Measurements from ENCODE around the gene AUTS2. TPM values are rescaled to one million over a fixed set of nuclear protein-coding genes. Genes with fewer than 3 reads are reported as not detected.

AUTS2 gene
- polyA plus RNA-seq, 3 donors: 0.08 to 0.35 TPM; not detected in 1

GRCh38 chr7:70035955-70036354, 437.7 kb downstream of the AUTS2 start:
- Histone ChIP-seq H3K9ac (ENCODE audit: insufficient read depth, low read length, poor library complexity, severe bottlenecking) (no peak overlapping the region), H3K9me3 (replicated peaks in 1 of 2; ENCODE audit: control insufficient read depth in 1 of 2, insufficient read depth in 1 of 2, low read length in 2 of 2) (no peaks in the 10 kb centered on the region), H2AFZ (ENCODE audit: insufficient read depth, low read depth, low read length, poor library complexity, severe bottlenecking) (no peak overlapping the region), H3K4me3 (replicated peaks in 1 of 3; ENCODE audit: low read depth in 2 of 3, low read length in 3 of 3) (no peak overlapping the region), H4K20me1 (ENCODE audit: insufficient read depth, low read length) (no peaks in the 10 kb centered on the region), H3K36me3 (replicated peaks in 1 of 2; ENCODE audit: control insufficient read depth in 1 of 2, insufficient read depth in 2 of 2, low read length in 2 of 2) (no peaks in the 10 kb centered on the region), H3K4me2 (replicated peaks; ENCODE audit: extremely low read depth, low read length, poor library complexity, severe bottlenecking) (no peak overlapping the region), H3K4me1 (ENCODE audit: control insufficient read depth in 1 of 2, insufficient read depth in 2 of 2, low read length in 2 of 2) (no peaks in the 10 kb centered on the region), H3K27me3 (ENCODE audit: control insufficient read depth in 2 of 2, insufficient read depth in 2 of 2, low read length in 2 of 2) (no peaks in the 10 kb centered on the region), H3K79me2 (ENCODE audit: insufficient read depth, low read length) (no peaks in the 10 kb centered on the region), H3K27ac (ENCODE audit: low read depth in 1 of 2, low read length in 2 of 2) (no peak overlapping the region)
- Mint-ChIP-seq H3K27ac (no peak overlapping the region), H3K4me1 (peaks cover 4% of the 10 kb centered on the region), H3K9me3 (peaks cover 0 to 1% (median 0%) of the 10 kb centered on the region in 7 donors), H3K27me3 (ENCODE audit: low read depth in 3 of 3) (peaks cover 0 to 1% (median 0%) of the 10 kb centered on the region in 3 donors), H3K4me3 (no peak overlapping the region), H3K36me3 (no peaks in the 10 kb centered on the region)
- DNase-seq: no peak
- WGBS (ENCODE audit: insufficient coverage): 96% methylated on average over 4 of the region's 6 CpGs
- intact Hi-C loops (cut with micrococcal nuclease): no loop called here
- no peak for TF ChIP-seq CTCF (IDR thresholded peaks at IDR 0.05)

DNA sequence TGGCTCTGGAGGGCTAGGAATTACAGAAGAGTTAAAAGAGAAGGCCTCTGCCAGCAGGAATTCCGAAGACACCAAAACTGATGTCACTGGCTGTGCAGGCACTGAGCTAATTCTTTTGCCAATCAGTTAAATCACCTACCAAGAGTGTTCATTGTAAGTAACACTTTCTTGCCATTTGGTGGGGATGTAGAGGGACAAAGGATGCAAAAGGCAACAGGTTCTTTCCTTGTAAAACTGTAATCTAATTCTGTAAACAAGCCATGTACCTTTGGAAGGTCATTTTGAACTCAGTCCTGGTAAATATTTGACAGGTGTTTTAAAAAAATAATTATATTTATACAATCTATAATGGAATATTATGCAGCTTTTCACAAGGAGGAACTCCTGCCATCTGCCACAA, 438.4 kb downstream of the AUTS2 start:
- Mint-ChIP-seq H3K27ac (no peak overlapping the region), H3K4me3 (no peak overlapping the region), H3K36me3 (no peaks in the 10 kb centered on the region), H3K4me1 (peaks cover 4% of the 10 kb centered on the region), H3K27me3 (ENCODE audit: low read depth in 3 of 3) (peaks cover 0 to 1% (median 0%) of the 10 kb centered on the region in 3 donors), H3K9me3 (no peaks in the 10 kb centered on the region)
- Histone ChIP-seq H3K4me2 (replicated peaks; ENCODE audit: extremely low read depth, low read length, poor library complexity, severe bottlenecking) (no peak overlapping the region), H3K4me1 (ENCODE audit: control insufficient read depth in 1 of 2, insufficient read depth in 2 of 2, low read length in 2 of 2) (no peaks in the 10 kb centered on the region), H3K9ac (ENCODE audit: insufficient read depth, low read length, poor library complexity, severe bottlenecking) (no peak overlapping the region), H3K27ac (ENCODE audit: low read depth in 1 of 2, low read length in 2 of 2) (no peak overlapping the region), H2AFZ (ENCODE audit: insufficient read depth, low read depth, low read length, poor library complexity, severe bottlenecking) (no peak overlapping the region), H3K9me3 (replicated peaks in 1 of 2; ENCODE audit: control insufficient read depth in 1 of 2, insufficient read depth in 1 of 2, low read length in 2 of 2) (no peaks in the 10 kb centered on the region), H3K27me3 (ENCODE audit: control insufficient read depth in 2 of 2, insufficient read depth in 2 of 2, low read length in 2 of 2) (no peaks in the 10 kb centered on the region), H4K20me1 (ENCODE audit: insufficient read depth, low read length) (no peaks in the 10 kb centered on the region), H3K4me3 (replicated peaks in 1 of 3; ENCODE audit: low read depth in 2 of 3, low read length in 3 of 3) (no peak overlapping the region), H3K79me2 (ENCODE audit: insufficient read depth, low read length) (no peaks in the 10 kb centered on the region), H3K36me3 (replicated peaks in 1 of 2; ENCODE audit: control insufficient read depth in 1 of 2, insufficient read depth in 2 of 2, low read length in 2 of 2) (no peaks in the 10 kb centered on the region)
- no CpG with 5 or more reads among the region's 1 CpG for WGBS (ENCODE audit: insufficient coverage)
- TF ChIP-seq CTCF (IDR thresholded peaks at IDR 0.05): no peak
- intact Hi-C loops (cut with micrococcal nuclease): no loop called here
- no peak for DNase-seq

Measured in CD14-positive monocyte (primary cell).